MM.1S (cell line): Measurements from ENCODE around the gene HOXB1.

Source experiments
- DNase-seq: peaks from one replicate; pipeline ENCODE4 v3.0.0-alpha.2; 2015
- H2AFZ ChIP-seq: fragments of 300-600 bp; sonication (generic); 2 replicates; pipeline ENCODE4 v1.6.0; 2016; ENCODE audit warnings: antibody characterized with exemption, low read length
- H3F3A ChIP-seq: fragments of 300-600 bp; sonication (generic); 2 replicates; pipeline ENCODE4 v1.6.1; 2016; ENCODE audit warnings: mild to moderate bottlenecking, antibody characterized with exemption, low read length, moderate library complexity, mixed read lengths; ENCODE audit not compliant: insufficient read depth
- H3K27ac ChIP-seq: fragments of 300-600 bp; sonication (generic); 2 replicates; pipeline ENCODE4 v1.5.1; 2016; ENCODE audit warnings: mild to moderate bottlenecking, low read length
- H3K27me3 ChIP-seq: fragments of 300-600 bp; sonication (generic); replicated peaks from 2 replicates; pipeline ENCODE4 v1.6.0; 2016; ENCODE audit warnings: low read length; ENCODE audit not compliant: insufficient read depth
- H3K36me3 ChIP-seq: fragments of 300-600 bp; sonication (generic); replicated peaks from 2 replicates; pipeline ENCODE4 v1.6.1; 2016; ENCODE audit warnings: mild to moderate bottlenecking, low read length, mixed read lengths; ENCODE audit not compliant: insufficient read depth
- H3K4me1 ChIP-seq: fragments of 300-600 bp; sonication (generic); 2 replicates; pipeline ENCODE4 v1.6.1; 2016; ENCODE audit warnings: low read length, mixed read lengths
- H3K4me2 ChIP-seq: fragments of 300-600 bp; sonication (generic); 2 replicates; pipeline ENCODE4 v1.6.0; 2016; ENCODE audit warnings: low read depth, low read length
- H3K4me3 ChIP-seq: fragments of 300-600 bp; sonication (generic); 2 replicates; pipeline ENCODE4 v1.5.1; 2016; ENCODE audit warnings: low read length, mixed read lengths
- H3K79me2 ChIP-seq: fragments of 300-600 bp; sonication (generic); 2 replicates; pipeline ENCODE4 v1.6.1; 2016; ENCODE audit warnings: mixed run types, low read length, mixed read lengths
- H3K9ac ChIP-seq: fragments of 300-600 bp; sonication (generic); 2 replicates; pipeline ENCODE4 v1.6.1; 2016; ENCODE audit warnings: low read length, mixed read lengths
- H3K9me2 ChIP-seq: fragments of 300-600 bp; sonication (generic); replicated peaks from 2 replicates; pipeline ENCODE4 v1.6.1; 2016; ENCODE audit warnings: mild to moderate bottlenecking, low read length, mixed read lengths; ENCODE audit not compliant: insufficient read depth
- H3K9me3 ChIP-seq: fragments of 300-600 bp; sonication (generic); replicated peaks from 2 replicates; pipeline ENCODE4 v1.6.1; 2016; ENCODE audit warnings: mild to moderate bottlenecking, low read length, mixed read lengths; ENCODE audit not compliant: insufficient read depth
- H4K20me1 ChIP-seq: fragments of 300-600 bp; sonication (generic); 2 replicates; pipeline ENCODE4 v1.6.1; 2016; ENCODE audit warnings: mild to moderate bottlenecking, low read length, moderate library complexity, mixed read lengths; ENCODE audit not compliant: insufficient read depth
- CTCF ChIP-seq: fragments of 300-600 bp; sonication (generic); IDR thresholded peaks from 2 replicates; pipeline ENCODE4 v1.5.1; 2016; ENCODE audit warnings: antibody characterized with exemption, low read length, mixed read lengths
- EZH2 ChIP-seq: fragments of 300-600 bp; sonication (generic); optimal IDR thresholded peaks from 2 replicates; pipeline ENCODE3; 2017; ENCODE audit warnings: low read depth, mild to moderate bottlenecking, antibody characterized with exemption, low read length, mixed read lengths
- EZH2phosphoT487 ChIP-seq: fragments of 300-600 bp; sonication (generic); IDR thresholded peaks from 2 replicates; pipeline ENCODE4 v1.6.1; 2018; ENCODE audit warnings: antibody characterized with exemption, low read length

The HOXB1 gene

GRCh38 chr17:48498164-48498850 is 32.5 kb downstream of the HOXB1 start:
- no peaks in the 10 kb centered on the region for H3F3A ChIP-seq
- no peak overlapping the region for H3K9ac ChIP-seq
- no peaks in the 10 kb centered on the region for H3K36me3 ChIP-seq
- no peak for DNase-seq
- TF ChIP-seq EZH2phosphoT487 (no peak), EZH2 (no peak), CTCF (no peak)
- H3K79me2 ChIP-seq, result no peaks in the 10 kb centered on the region
- no peaks in the 10 kb centered on the region for H4K20me1 ChIP-seq
- H3K4me1 ChIP-seq, result no peaks in the 10 kb centered on the region
- no peak overlapping the region for H3K4me3 ChIP-seq
- H3K27me3 ChIP-seq, result no peaks in the 10 kb centered on the region
- H2AFZ ChIP-seq, result no peak overlapping the region
- H3K27ac ChIP-seq, result no peak overlapping the region
- H3K9me3 ChIP-seq, result no peaks in the 10 kb centered on the region
- no peak overlapping the region for H3K4me2 ChIP-seq
- no peaks in the 10 kb centered on the region for H3K9me2 ChIP-seq

GRCh38 chr17:48497103-48497502 is 33.7 kb downstream of the HOXB1 start:
- TF ChIP-seq CTCF (no peak), EZH2 (no peak), EZH2phosphoT487 (no peak)
- H3K27ac ChIP-seq, result no peak overlapping the region
- no peaks in the 10 kb centered on the region for H3K27me3 ChIP-seq
- no peaks in the 10 kb centered on the region for H3K9me2 ChIP-seq
- H3K9me3 ChIP-seq, result no peaks in the 10 kb centered on the region
- H3K4me2 ChIP-seq, result no peak overlapping the region
- no peaks in the 10 kb centered on the region for H4K20me1 ChIP-seq
- H3K9ac ChIP-seq, result no peak overlapping the region
- H2AFZ ChIP-seq, result no peak overlapping the region
- H3K4me1 ChIP-seq, result peaks cover 6% of the 10 kb centered on the region; the same call in 1 of the 2 replicates
- H3F3A ChIP-seq, result no peaks in the 10 kb centered on the region
- H3K79me2 ChIP-seq, result no peaks in the 10 kb centered on the region
- no peak for DNase-seq
- H3K4me3 ChIP-seq, result no peak overlapping the region
- no peaks in the 10 kb centered on the region for H3K36me3 ChIP-seq

GRCh38 chr17:48494335-48494734 is 36.5 kb downstream of the HOXB1 start:
- TF ChIP-seq EZH2phosphoT487, result no peak
- TF ChIP-seq EZH2, result no peak
- TF ChIP-seq CTCF, result no peak
- H2AFZ ChIP-seq, result no peak overlapping the region

More at GRCh38 chr17:48494335-48494734, 36.5 kb downstream of the HOXB1 start:
- Histone ChIP-seq H3F3A (no peaks in the 10 kb centered on the region), H3K4me1 (peaks cover 14% of the 10 kb centered on the region), H4K20me1 (no peaks in the 10 kb centered on the region), H3K4me2 (no peak overlapping the region), H3K4me3 (no peak overlapping the region), H3K36me3 (no peaks in the 10 kb centered on the region), H3K9me3 (no peaks in the 10 kb centered on the region), H3K9me2 (no peaks in the 10 kb centered on the region), H3K27me3 (no peaks in the 10 kb centered on the region), H3K79me2 (no peaks in the 10 kb centered on the region), H3K9ac (no peak overlapping the region), H3K27ac (no peak overlapping the region)
- DNase-seq, result no peak
